ENCODE results near the gene UMOD.
"Not testable (repeated sequence)": the region's sequence is repeated elsewhere in the genome, so short reads cannot be mapped to it uniquely, and the experiment has no call there.

The UMOD gene

GRCh38 chr16:20322696-20323095, 29.8 kb downstream of the UMOD start:
- H3K9me2 ChIP-seq (replicated peaks; ENCODE audit: insufficient read depth, low read length) = no peaks in the 10 kb centered on the region
- H3K79me2 ChIP-seq (ENCODE audit: insufficient read depth, low read length) = no peaks in the 10 kb centered on the region
- H3K27ac ChIP-seq (ENCODE audit: low read depth, low read length) = no peak overlapping the region
- H3K9ac ChIP-seq (ENCODE audit: low read length) = no peak overlapping the region
- H3K36me3 ChIP-seq (ENCODE audit: low read length) = no peaks in the 10 kb centered on the region
- no peaks in the 10 kb centered on the region for H3K9me3 ChIP-seq (ENCODE audit: insufficient read depth, low read length)
- H3K27me3 ChIP-seq (ENCODE audit: low read length) = no peaks in the 10 kb centered on the region
- H4K20me1 ChIP-seq (ENCODE audit: low read depth, low read length) = no peaks in the 10 kb centered on the region
- H3K4me3 ChIP-seq (ENCODE audit: insufficient read depth, low read length, poor library complexity, severe bottlenecking) = no peak overlapping the region
- no peak overlapping the region for H2AFZ ChIP-seq (ENCODE audit: low read depth, low read length, severe bottlenecking)
- TF ChIP-seq EZH2phosphoT487 (conservative IDR thresholded peaks at IDR 0.05; ENCODE audit: low read length) (no peak), CTCF (IDR thresholded peaks at IDR 0.05; ENCODE audit: insufficient read depth, low read length, poor library complexity, severe bottlenecking) (no peak)
- H3K4me2 ChIP-seq (ENCODE audit: low read depth, low read length, poor library complexity, severe bottlenecking) = no peak overlapping the region
- H3F3A ChIP-seq (ENCODE audit: insufficient read depth) = no peaks in the 10 kb centered on the region

GRCh38 chr16:20321671-20322070, 30.8 kb downstream of the UMOD start:
- Histone ChIP-seq H3K4me3 (ENCODE audit: insufficient read depth, low read length, poor library complexity, severe bottlenecking) (no peak overlapping the region), H3K36me3 (ENCODE audit: low read length) (no peaks in the 10 kb centered on the region), H3K79me2 (ENCODE audit: insufficient read depth, low read length) (no peaks in the 10 kb centered on the region), H3F3A (ENCODE audit: insufficient read depth) (no peaks in the 10 kb centered on the region), H3K9me2 (replicated peaks; ENCODE audit: insufficient read depth, low read length) (no peaks in the 10 kb centered on the region), H3K9ac (ENCODE audit: low read length) (no peak overlapping the region), H3K27ac (ENCODE audit: low read depth, low read length) (no peak overlapping the region), H3K9me3 (ENCODE audit: insufficient read depth, low read length) (no peaks in the 10 kb centered on the region), H3K4me2 (ENCODE audit: low read depth, low read length, poor library complexity, severe bottlenecking) (no peak overlapping the region), H2AFZ (ENCODE audit: low read depth, low read length, severe bottlenecking) (no peak overlapping the region), H4K20me1 (ENCODE audit: low read depth, low read length) (no peaks in the 10 kb centered on the region), H3K27me3 (ENCODE audit: low read length) (no peaks in the 10 kb centered on the region)
- TF ChIP-seq CTCF (IDR thresholded peaks at IDR 0.05; ENCODE audit: insufficient read depth, low read length, poor library complexity, severe bottlenecking) (no peak), EZH2phosphoT487 (conservative IDR thresholded peaks at IDR 0.05; ENCODE audit: low read length) (no peak)

GRCh38 chr16:20321051-20321450, 31.5 kb downstream of the UMOD start:
- not testable (repeated sequence) for H3K79me2 ChIP-seq (ENCODE audit: insufficient read depth, low read length); H3K9ac ChIP-seq (ENCODE audit: low read length); H3K9me2 ChIP-seq (replicated peaks; ENCODE audit: insufficient read depth, low read length); H3K27me3 ChIP-seq (ENCODE audit: low read length); H3K4me2 ChIP-seq (ENCODE audit: low read depth, low read length, poor library complexity, severe bottlenecking); H4K20me1 ChIP-seq (ENCODE audit: low read depth, low read length); H3K36me3 ChIP-seq (ENCODE audit: low read length); H3F3A ChIP-seq (ENCODE audit: insufficient read depth); H3K27ac ChIP-seq (ENCODE audit: low read depth, low read length); H3K9me3 ChIP-seq (ENCODE audit: insufficient read depth, low read length); H3K4me3 ChIP-seq (ENCODE audit: insufficient read depth, low read length, poor library complexity, severe bottlenecking); H2AFZ ChIP-seq (ENCODE audit: low read depth, low read length, severe bottlenecking)

GRCh38 chr16:20320592-20320991, 31.9 kb downstream of the UMOD start:
- H3F3A ChIP-seq (ENCODE audit: insufficient read depth) = no peaks in the 10 kb centered on the region

More at GRCh38 chr16:20320592-20320991, 31.9 kb downstream of the UMOD start:
- Histone ChIP-seq H3K27me3 (ENCODE audit: low read length) (no peaks in the 10 kb centered on the region), H3K27ac (ENCODE audit: low read depth, low read length) (no peak overlapping the region), H3K4me3 (ENCODE audit: insufficient read depth, low read length, poor library complexity, severe bottlenecking) (no peak overlapping the region), H3K9me2 (replicated peaks; ENCODE audit: insufficient read depth, low read length) (no peaks in the 10 kb centered on the region), H4K20me1 (ENCODE audit: low read depth, low read length) (no peaks in the 10 kb centered on the region), H3K79me2 (ENCODE audit: insufficient read depth, low read length) (no peaks in the 10 kb centered on the region), H2AFZ (ENCODE audit: low read depth, low read length, severe bottlenecking) (no peak overlapping the region), H3K36me3 (ENCODE audit: low read length) (no peaks in the 10 kb centered on the region), H3K9ac (ENCODE audit: low read length) (no peak overlapping the region), H3K9me3 (ENCODE audit: insufficient read depth, low read length) (no peaks in the 10 kb centered on the region), H3K4me2 (ENCODE audit: low read depth, low read length, poor library complexity, severe bottlenecking) (no peak overlapping the region)
- no peak for TF ChIP-seq EZH2phosphoT487 (conservative IDR thresholded peaks at IDR 0.05; ENCODE audit: low read length)
- TF ChIP-seq CTCF (IDR thresholded peaks at IDR 0.05; ENCODE audit: insufficient read depth, low read length, poor library complexity, severe bottlenecking) = no peak

Data from SU-DHL-6 (cell line).